ENCODE measurements around the gene PDE5A. TPM values are rescaled to one million over a fixed set of nuclear protein-coding genes. Genes with fewer than 3 reads are reported as not detected.

Gene PDE5A
- total and polyA plus RNA-seq, 10 of the 15 experiments (the other 5 are each of a cell fraction or from before 2014, with no cell fraction given): under 0.01 to 3.9 (median 0.26) TPM; not detected in 1

GRCh38 chr4:119579823-119580222 lies 48.8 kb downstream of the PDE5A start:
- BruUV-seq (replicated peaks): no TSS peak
- no peak for FAIRE-seq
- no peak overlapping the region for H2AFZ ChIP-seq (ENCODE audit: control insufficient read depth, low read depth, low read length)

More at GRCh38 chr4:119579823-119580222, 48.8 kb downstream of the PDE5A start:
- no peaks in the 10 kb centered on the region for H3K4me1 ChIP-seq (ENCODE audit: control insufficient read depth, insufficient read depth, low read length)
- no peaks in the 10 kb centered on the region for H3K79me2 ChIP-seq (ENCODE audit: control insufficient read depth, insufficient read depth, low read length)
- POLR2A ChIA-PET: no interaction called here
- no peaks in the 10 kb centered on the region for H4K20me1 ChIP-seq (ENCODE audit: control insufficient read depth, insufficient read depth)
- H3K27me3 ChIP-seq (replicated peaks in 1 of 2; ENCODE audit: control insufficient read depth in 2 of 2, insufficient read depth in 2 of 2, low read length in 1 of 2): no peaks in the 10 kb centered on the region
- H3K4me2 ChIP-seq (ENCODE audit: control insufficient read depth, insufficient read depth): no peak overlapping the region
- 52% methylated on average over 5 of the region's 5 CpGs for WGBS (ENCODE audit: insufficient coverage, insufficient replicate concordance, low lambda C conversion rate, missing lambda C conversion rate)
- intact Hi-C loops (cut with micrococcal nuclease; ENCODE audit: unreplicated experiment): no loop called here
- RAD21 ChIA-PET (ENCODE audit: unreplicated experiment): no interaction called here
- in situ Hi-C loops (cut with MboI): no loop called here
- H3K9me3 ChIP-seq (replicated peaks; ENCODE audit: control insufficient read depth, insufficient read depth, low read length): no peaks in the 10 kb centered on the region
- TF ChIP-seq IRF5 (IDR thresholded peaks at IDR 0.05; ENCODE audit: borderline replicate concordance) (no peak), TCF7 (IDR thresholded peaks at IDR 0.05; ENCODE audit: borderline replicate concordance) (no peak), MTA2 (IDR thresholded peaks at IDR 0.05; ENCODE audit: low read depth) (no peak), FOXK2 (IDR thresholded peaks at IDR 0.05) (no peak), STAT3 (IDR thresholded peaks at IDR 0.05; ENCODE audit: low read depth, low read length) (no peak), SIX5 (IDR thresholded peaks at IDR 0.05; ENCODE audit: low read depth, low read length, severe bottlenecking) (no peak), NFIC (IDR thresholded peaks at IDR 0.05; ENCODE audit: low read depth, low read length) (no peak), PKNOX1 (IDR thresholded peaks at IDR 0.05) (no peak), ZNF687 (IDR thresholded peaks at IDR 0.05) (no peak), MLLT1 (IDR thresholded peaks at IDR 0.05) (no peak)
- CTCF ChIA-PET: no interaction called here
- no peak overlapping the region for H3K4me3 ChIP-seq
- no peak overlapping the region for H3K9ac ChIP-seq (ENCODE audit: control insufficient read depth, insufficient read depth, low read length)
- ATAC-seq (no peak), DNase-seq (ENCODE audit: low read depth, low spot score) (no peak)
- SMC1A ChIA-PET (ENCODE audit: uncharacterized antibody, unreplicated experiment): no interaction called here
- H3K36me3 ChIP-seq (ENCODE audit: control insufficient read depth in 2 of 2, insufficient read depth in 2 of 2, low read length in 1 of 2): no peaks in the 10 kb centered on the region
- no peak overlapping the region for H3K27ac ChIP-seq (ENCODE audit: control insufficient read depth, insufficient read depth)

All from GM12878 (cell line).